Measurements from ENCODE around the gene SRRD.
A peak's percentile ranks its signal among the peaks of the same experiment; 100 is the strongest.
"Not testable (repeated sequence)": the region's sequence is repeated elsewhere in the genome, so short reads cannot be mapped to it uniquely, and the experiment has no call there.

SRRD gene

GRCh38 chr22:26483439-26484359 lies at the start of gene SRRD, which contains the start of gene HPS4:
SRRD (plus strand) TSS chr22:26483877; CDS start chr22:26483891, 14 bp downstream.
HPS4 (minus strand) TSS chr22:26483783; CDS start chr22:26481762, 2,021 bp downstream.
- peak within 1 kb of the TSS; percentile 98 for H3K27ac Mint-ChIP-seq (ENCODE audit: low read depth)
- H3K36me3 Mint-ChIP-seq (ENCODE audit: insufficient read depth) = peaks cover 37% of the 10 kb centered on the region
- H3K4me3 Mint-ChIP-seq = peak within 1 kb of the TSS; percentile 95
- no peaks in the 10 kb centered on the region for H3K9me3 Mint-ChIP-seq
- peaks cover 61% of the 10 kb centered on the region for H3K4me1 Mint-ChIP-seq
- DNase-seq (ENCODE audit: low spot score in 2 of 2) (peak; percentile 89 to 91), ATAC-seq (replicated peaks; ENCODE audit: extremely low read depth, poor library complexity, severe bottlenecking) (peak; percentile 75)
- H3K27me3 Mint-ChIP-seq = no peaks in the 10 kb centered on the region

- H3K9me3 Mint-ChIP-seq = no peaks in the 10 kb centered on the region
- no peak overlapping the region for H3K27ac Mint-ChIP-seq (ENCODE audit: low read depth)
- DNase-seq (ENCODE audit: low spot score in 2 of 2) = no peak
- peaks cover 28% of the 10 kb centered on the region for H3K4me1 Mint-ChIP-seq
- H3K4me3 Mint-ChIP-seq = no peak overlapping the region
- peaks cover 4% of the 10 kb centered on the region for H3K36me3 Mint-ChIP-seq (ENCODE audit: insufficient read depth)
- ATAC-seq (replicated peaks; ENCODE audit: extremely low read depth, poor library complexity, severe bottlenecking) = no peak
- H3K27me3 Mint-ChIP-seq = no peaks in the 10 kb centered on the region
Measured at GRCh38 chr22:26435327-26436093, 48.2 kb upstream of the SRRD start.

GRCh38 chr22:26436903-26437515 lies 46.7 kb upstream of the SRRD start:
- peaks cover 22% of the 10 kb centered on the region for H3K4me1 Mint-ChIP-seq
- no peaks in the 10 kb centered on the region for H3K27me3 Mint-ChIP-seq
- H3K27ac Mint-ChIP-seq (ENCODE audit: low read depth) = no peak overlapping the region
- no peak for ATAC-seq (replicated peaks; ENCODE audit: extremely low read depth, poor library complexity, severe bottlenecking)
- no peak for DNase-seq (ENCODE audit: low spot score in 2 of 2)
- H3K9me3 Mint-ChIP-seq = no peaks in the 10 kb centered on the region
- peaks cover 4% of the 10 kb centered on the region for H3K36me3 Mint-ChIP-seq (ENCODE audit: insufficient read depth)
- no peak overlapping the region for H3K4me3 Mint-ChIP-seq

- no peak overlapping the region for H3K4me3 Mint-ChIP-seq
- no peaks in the 10 kb centered on the region for H3K9me3 Mint-ChIP-seq
- H3K4me1 Mint-ChIP-seq = peaks cover 22% of the 10 kb centered on the region
- no peak overlapping the region for H3K27ac Mint-ChIP-seq (ENCODE audit: low read depth)
- no peaks in the 10 kb centered on the region for H3K27me3 Mint-ChIP-seq
- ATAC-seq (replicated peaks; ENCODE audit: extremely low read depth, poor library complexity, severe bottlenecking) (no peak), DNase-seq (ENCODE audit: low spot score in 2 of 2) (no peak)
- peaks cover 5% of the 10 kb centered on the region for H3K36me3 Mint-ChIP-seq (ENCODE audit: insufficient read depth)
Measured at GRCh38 chr22:26437694-26438392, 45.8 kb upstream of the SRRD start.

GRCh38 chr22:26438776-26439175 lies 44.9 kb upstream of the SRRD start:
- H3K9me3 Mint-ChIP-seq; ATAC-seq (replicated peaks; ENCODE audit: extremely low read depth, poor library complexity, severe bottlenecking); H3K4me3 Mint-ChIP-seq; DNase-seq (ENCODE audit: low spot score in 2 of 2); H3K27ac Mint-ChIP-seq (ENCODE audit: low read depth); H3K27me3 Mint-ChIP-seq: not testable (repeated sequence)
- peaks cover 15% of the 10 kb centered on the region for H3K36me3 Mint-ChIP-seq (ENCODE audit: insufficient read depth)
- peaks cover 22% of the 10 kb centered on the region for H3K4me1 Mint-ChIP-seq

- H3K36me3 Mint-ChIP-seq (ENCODE audit: insufficient read depth) = peaks cover 16% of the 10 kb centered on the region
- ATAC-seq (replicated peaks; ENCODE audit: extremely low read depth, poor library complexity, severe bottlenecking) = no peak
Measured at GRCh38 chr22:26439559-26439958, 44.1 kb upstream of the SRRD start.

GRCh38 chr22:26442086-26442756 lies 41.5 kb upstream of the SRRD start:
- peaks cover 5% of the 10 kb centered on the region for H3K4me1 Mint-ChIP-seq
- no peak for ATAC-seq (replicated peaks; ENCODE audit: extremely low read depth, poor library complexity, severe bottlenecking)
- H3K4me3 Mint-ChIP-seq = no peak overlapping the region

More at GRCh38 chr22:26439559-26439958, 44.1 kb upstream of the SRRD start:
- Mint-ChIP-seq H3K4me1 (peaks cover 22% of the 10 kb centered on the region), H3K9me3 (no peaks in the 10 kb centered on the region), H3K4me3 (no peak overlapping the region), H3K27ac (ENCODE audit: low read depth) (no peak overlapping the region), H3K27me3 (no peaks in the 10 kb centered on the region)
- DNase-seq (ENCODE audit: low spot score in 2 of 2) = no peak

GRCh38 chr22:26443901-26444690 lies 39.6 kb upstream of the SRRD start:
- ATAC-seq (replicated peaks; ENCODE audit: extremely low read depth, poor library complexity, severe bottlenecking) = no peak
- Mint-ChIP-seq H3K27ac (ENCODE audit: low read depth) (no peak overlapping the region), H3K36me3 (ENCODE audit: insufficient read depth) (peaks cover 15% of the 10 kb centered on the region), H3K27me3 (no peaks in the 10 kb centered on the region), H3K9me3 (no peaks in the 10 kb centered on the region), H3K4me3 (no peak overlapping the region), H3K4me1 (no peaks in the 10 kb centered on the region)
- no peak for DNase-seq (ENCODE audit: low spot score in 2 of 2)

More at GRCh38 chr22:26442086-26442756, 41.5 kb upstream of the SRRD start:
- Mint-ChIP-seq H3K9me3 (no peaks in the 10 kb centered on the region), H3K27ac (ENCODE audit: low read depth) (no peak overlapping the region), H3K27me3 (no peaks in the 10 kb centered on the region), H3K36me3 (ENCODE audit: insufficient read depth) (peaks cover 12% of the 10 kb centered on the region)
- no peak for DNase-seq (ENCODE audit: low spot score in 2 of 2)

GRCh38 chr22:26444777-26445176 lies 38.9 kb upstream of the SRRD start:
- H3K4me3 Mint-ChIP-seq = no peak overlapping the region
- no peaks in the 10 kb centered on the region for H3K9me3 Mint-ChIP-seq
- no peak for ATAC-seq (replicated peaks; ENCODE audit: extremely low read depth, poor library complexity, severe bottlenecking)
- no peaks in the 10 kb centered on the region for H3K27me3 Mint-ChIP-seq
- H3K36me3 Mint-ChIP-seq (ENCODE audit: insufficient read depth) = peaks cover 16% of the 10 kb centered on the region
- H3K4me1 Mint-ChIP-seq = no peaks in the 10 kb centered on the region
- H3K27ac Mint-ChIP-seq (ENCODE audit: low read depth) = peak overlapping the region; percentile 64
- no peak for DNase-seq (ENCODE audit: low spot score in 2 of 2)

- H3K4me3 Mint-ChIP-seq = no peak overlapping the region
- ATAC-seq (replicated peaks; ENCODE audit: extremely low read depth, poor library complexity, severe bottlenecking) = no peak
- peak overlapping the region; percentile 64 for H3K27ac Mint-ChIP-seq (ENCODE audit: low read depth)
- H3K9me3 Mint-ChIP-seq = no peaks in the 10 kb centered on the region
- DNase-seq (ENCODE audit: low spot score in 2 of 2) = no peak
- peaks cover 16% of the 10 kb centered on the region for H3K36me3 Mint-ChIP-seq (ENCODE audit: insufficient read depth)
- H3K27me3 Mint-ChIP-seq = no peaks in the 10 kb centered on the region
- H3K4me1 Mint-ChIP-seq = no peaks in the 10 kb centered on the region
Measured at GRCh38 chr22:26445577-26446275, 38.0 kb upstream of the SRRD start.
